A549 treated with Hydrocortisone at 1 μM for 4 hours (cell line): ENCODE results near the gene FAM3C. TPM values are rescaled to one million over a fixed set of nuclear protein-coding genes. Genes with fewer than 3 reads are reported as not detected.

Experiments
- total RNA-seq: library from RNA; stranded (reverse); fragments of 200-300 nt; extraction: Qiagen RNA extraction; gene quantifications from 5 replicates; pipeline ENCODE4 v1.2.3, GENCODE V29; 2022

Gene FAM3C
- 36.5 to 45.6 TPM (median 39.7 TPM) in 5 replicates for total RNA-seq

GRCh38 chr7:121395961-121396757, at the start of gene FAM3C:
Gene FAM3C, minus strand, starts transcription at chr7:121396308. Its CDS starts 13,339 bp downstream, at chr7:121382969.

GRCh38 chr7:121328508-121329190, 67.5 kb downstream of the FAM3C start, which contains the start of gene WNT16:
Gene WNT16, plus strand, starts transcription at chr7:121329000. Its CDS starts 293 bp downstream, at chr7:121329293.

Other genes starting within 250 kb of the FAM3C start
- gene WNT16, start 67.3 kb downstream of the FAM3C start, total RNA-seq: 0.83 to 1.2 TPM (median 0.94 TPM) in 5 replicates